ENCODE results near the gene MBD5.

Gene MBD5

GRCh38 chr2:148517822-148518221, 496.9 kb downstream of the MBD5 start:
- DNase-seq (ENCODE audit: low read depth, low spot score) = no peak

- no peak for DNase-seq (ENCODE audit: low read depth, low spot score)
Measured at GRCh38 chr2:148519013-148519412, 498.1 kb downstream of the MBD5 start.

- DNase-seq (ENCODE audit: low read depth, low spot score) = no peak
Measured at GRCh38 chr2:148521181-148521580, 500.3 kb downstream of the MBD5 start.

GRCh38 chr2:148523315-148523714, 502.4 kb downstream of the MBD5 start:
- DNase-seq (ENCODE audit: low read depth, low spot score) = no peak

- DNase-seq (ENCODE audit: low read depth, low spot score) = no peak
Measured at GRCh38 chr2:148524519-148524919, 503.6 kb downstream of the MBD5 start.

- no peak for DNase-seq (ENCODE audit: low read depth, low spot score)
Measured at GRCh38 chr2:148525130-148525529, 504.2 kb downstream of the MBD5 start.

- no peak for DNase-seq (ENCODE audit: low read depth, low spot score)
Measured at GRCh38 chr2:148526509-148527346, 505.8 kb downstream of the MBD5 start.

- no peak for DNase-seq (ENCODE audit: low read depth, low spot score)
Measured at GRCh38 chr2:148527488-148528340, 506.8 kb downstream of the MBD5 start.

GRCh38 chr2:148528356-148529064, 507.6 kb downstream of the MBD5 start:
- DNase-seq (ENCODE audit: low read depth, low spot score) = no peak

GRCh38 chr2:148529745-148530144, 508.9 kb downstream of the MBD5 start:
- DNase-seq (ENCODE audit: low read depth, low spot score) = no peak

GRCh38 chr2:148530350-148530749, 509.5 kb downstream of the MBD5 start:
- no peak for DNase-seq (ENCODE audit: low read depth, low spot score)

- no peak for DNase-seq (ENCODE audit: low read depth, low spot score)
Measured at GRCh38 chr2:148531235-148531634, 510.3 kb downstream of the MBD5 start.

- no peak for DNase-seq (ENCODE audit: low read depth, low spot score)
Measured at GRCh38 chr2:148531669-148532428, 511.0 kb downstream of the MBD5 start.

- no peak for DNase-seq (ENCODE audit: low read depth, low spot score)
Measured at GRCh38 chr2:148533004-148533403, 512.1 kb downstream of the MBD5 start.

- DNase-seq (ENCODE audit: low read depth, low spot score) = no peak
Measured at GRCh38 chr2:148533685-148534084, 512.8 kb downstream of the MBD5 start.

GRCh38 chr2:148534416-148535204, 513.7 kb downstream of the MBD5 start:
- DNase-seq (ENCODE audit: low read depth, low spot score) = no peak

- no peak for DNase-seq (ENCODE audit: low read depth, low spot score)
Measured at GRCh38 chr2:148538375-148538774, 517.5 kb downstream of the MBD5 start.

- no peak for DNase-seq (ENCODE audit: low read depth, low spot score)
Measured at GRCh38 chr2:148540022-148540421, 519.1 kb downstream of the MBD5 start.

- no peak for DNase-seq (ENCODE audit: low read depth, low spot score)
Measured at GRCh38 chr2:148541792-148542191, 520.9 kb downstream of the MBD5 start.

GRCh38 chr2:148542614-148543013, 521.7 kb downstream of the MBD5 start:
- no peak for DNase-seq (ENCODE audit: low read depth, low spot score)
